HG02840 (cell line): Measurements from ENCODE around the gene PAGE2.
"Not testable (repeated sequence)": the region's sequence is repeated elsewhere in the genome, so short reads cannot be mapped to it uniquely, and the experiment has no call there.

Source experiments
- ATAC-seq: cut with Tn5 transposase; IDR thresholded peaks from one replicate; pipeline ENCODE4 v1.9.1; 2021; ENCODE audit warnings: mild to moderate bottlenecking, moderate library complexity, moderate number of reproducible peaks; ENCODE audit not compliant: unreplicated experiment, low FRiP score

Gene PAGE2, protein sequence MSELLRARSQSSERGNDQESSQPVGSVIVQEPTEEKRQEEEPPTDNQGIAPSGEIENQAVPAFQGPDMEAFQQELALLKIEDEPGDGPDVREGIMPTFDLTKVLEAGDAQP

GRCh38 chrX:55088795-55089489 is at the start of gene PAGE2:
Gene PAGE2 (plus strand): TSS chrX:55089018. CDS start chrX:55090021, 1,003 bp downstream.
- no peak for ATAC-seq

DNA sequence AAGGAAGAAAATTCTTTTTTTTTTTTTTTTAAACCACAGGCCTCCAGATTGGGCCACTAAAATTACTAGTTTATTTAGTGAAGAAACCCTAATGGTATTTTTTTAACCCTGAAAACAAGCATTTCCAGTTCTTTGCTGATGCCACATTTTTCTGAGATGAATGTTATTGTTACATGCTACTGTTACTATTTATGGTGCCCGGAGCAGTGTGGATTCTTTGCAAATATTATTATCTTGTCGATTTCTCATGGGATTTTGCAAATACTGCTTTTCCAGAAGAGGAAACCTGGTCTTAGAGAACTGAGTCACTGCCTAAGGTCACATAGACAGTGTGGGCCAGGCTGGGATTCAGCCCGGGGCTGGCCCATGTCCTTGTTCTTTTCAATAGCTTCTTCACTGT is 49.3 kb upstream of the PAGE2 start:
- no peak for ATAC-seq

- no peak for ATAC-seq
Measured at GRCh38 chrX:55041514-55041913, 47.3 kb upstream of the PAGE2 start.

- not testable (repeated sequence) for ATAC-seq
Measured at GRCh38 chrX:55050599-55050998, 38.2 kb upstream of the PAGE2 start.

GRCh38 chrX:55056820-55057674 is 31.8 kb upstream of the PAGE2 start:
- ATAC-seq, result no peak

- ATAC-seq, result no peak
Measured at GRCh38 chrX:55057675-55058249, 31.1 kb upstream of the PAGE2 start.

DNA sequence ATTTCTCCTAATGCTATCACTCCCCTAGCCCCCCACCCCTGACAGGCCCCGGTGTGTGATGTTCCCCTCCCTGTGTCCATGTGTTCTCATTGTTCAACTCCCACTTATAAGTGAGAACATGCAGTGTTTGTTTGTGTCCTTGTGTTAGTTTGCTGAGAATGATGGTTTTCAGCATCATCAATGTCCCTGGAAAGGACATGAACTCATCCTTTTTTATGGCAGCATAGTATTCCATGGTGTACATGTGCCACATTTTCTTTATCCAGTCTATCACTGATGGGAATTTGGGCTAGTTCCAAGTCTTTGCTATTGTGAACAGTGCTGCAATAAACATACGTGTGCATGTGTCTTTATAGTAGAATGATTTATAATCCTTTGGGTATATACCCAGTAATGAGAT is 21.6 kb upstream of the PAGE2 start:
- ATAC-seq, result not testable (repeated sequence)

DNA sequence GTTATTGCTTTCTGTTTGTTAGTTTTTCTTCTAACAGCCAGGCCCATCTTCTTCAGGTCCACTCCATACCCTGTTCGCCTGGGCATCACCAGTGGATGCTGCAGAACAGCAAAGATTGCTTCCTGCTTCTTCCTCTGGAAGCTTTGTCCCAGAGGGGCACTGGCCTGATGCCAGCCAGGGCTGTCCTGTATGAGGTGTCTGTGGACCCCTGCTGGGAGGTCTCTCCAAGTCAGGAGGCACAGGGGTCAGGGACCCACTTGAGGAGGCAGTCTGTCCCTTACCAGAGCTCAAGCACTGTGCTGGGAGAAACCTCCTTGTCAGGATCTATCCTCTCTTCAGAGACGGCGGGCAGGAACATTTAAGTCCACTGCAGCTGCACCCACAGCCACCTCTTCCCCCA is 16.5 kb upstream of the PAGE2 start:
- ATAC-seq, result no peak

- no peak for ATAC-seq
Measured at GRCh38 chrX:55074851-55075467, 13.9 kb upstream of the PAGE2 start, which contains the start of gene PAGE2B. Gene PAGE2B (plus strand): TSS chrX:55075030. CDS start chrX:55076042, 1,012 bp downstream.

DNA sequence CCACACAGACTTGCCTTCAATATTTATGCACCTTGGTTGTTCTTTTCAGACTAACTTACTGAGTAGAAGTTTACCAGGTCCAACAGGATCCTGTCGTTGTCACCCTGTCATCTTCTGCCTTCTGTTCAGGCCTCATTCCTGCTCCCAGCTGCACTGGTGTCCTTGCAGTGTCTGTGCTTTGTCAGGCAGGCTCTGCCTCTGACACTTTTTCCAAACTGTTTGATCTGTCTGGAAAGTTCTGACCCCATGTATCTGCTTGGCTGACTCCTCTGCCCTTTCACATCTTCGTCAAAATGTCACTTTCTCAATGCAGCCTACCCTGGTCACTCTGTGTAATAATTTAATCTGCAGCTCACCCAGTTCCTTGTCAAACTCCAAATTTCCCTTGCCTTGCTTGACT is 9.9 kb downstream of the PAGE2 start:
- ATAC-seq, result no peak

DNA sequence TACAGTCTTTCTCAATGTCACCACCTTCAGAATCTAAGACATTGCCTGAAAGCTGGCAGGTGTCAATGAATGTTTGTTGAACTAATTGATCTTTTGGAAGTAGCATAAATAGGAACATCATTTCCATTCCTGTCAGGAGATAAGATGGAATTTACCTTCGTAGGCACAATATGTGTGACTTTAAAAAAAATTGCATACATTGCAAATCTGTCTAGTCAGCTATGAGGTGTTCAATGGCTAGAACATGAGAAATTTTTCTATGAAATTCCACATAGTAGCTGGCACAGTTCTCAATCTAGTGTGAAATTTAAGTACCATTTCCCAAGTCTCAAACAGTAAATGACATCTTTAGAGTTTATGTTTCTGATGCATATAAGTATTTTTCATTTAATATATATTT is 10.3 kb downstream of the PAGE2 start:
- no peak for ATAC-seq

DNA sequence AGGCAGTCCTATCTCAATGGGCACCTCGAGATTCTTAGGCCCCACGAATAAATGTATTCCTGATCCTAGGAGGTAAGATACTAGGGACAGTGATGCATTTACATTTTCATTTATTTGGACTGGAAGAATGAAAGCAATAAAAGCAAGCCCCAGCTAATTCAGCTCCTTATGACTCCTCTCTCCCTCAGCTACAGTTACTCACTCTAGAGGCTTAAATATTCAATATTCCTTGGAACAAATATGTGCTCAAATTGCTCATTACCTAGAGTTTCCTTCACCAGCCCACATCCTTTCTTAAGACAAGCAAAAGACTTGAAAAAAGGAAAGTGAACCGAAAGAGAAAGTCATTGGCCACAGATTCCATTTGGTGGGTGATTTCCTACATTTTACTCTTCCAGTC is 13.9 kb downstream of the PAGE2 start:
- no peak for ATAC-seq

GRCh38 chrX:55107262-55107661 is 18.4 kb downstream of the PAGE2 start:
- ATAC-seq, result no peak

DNA sequence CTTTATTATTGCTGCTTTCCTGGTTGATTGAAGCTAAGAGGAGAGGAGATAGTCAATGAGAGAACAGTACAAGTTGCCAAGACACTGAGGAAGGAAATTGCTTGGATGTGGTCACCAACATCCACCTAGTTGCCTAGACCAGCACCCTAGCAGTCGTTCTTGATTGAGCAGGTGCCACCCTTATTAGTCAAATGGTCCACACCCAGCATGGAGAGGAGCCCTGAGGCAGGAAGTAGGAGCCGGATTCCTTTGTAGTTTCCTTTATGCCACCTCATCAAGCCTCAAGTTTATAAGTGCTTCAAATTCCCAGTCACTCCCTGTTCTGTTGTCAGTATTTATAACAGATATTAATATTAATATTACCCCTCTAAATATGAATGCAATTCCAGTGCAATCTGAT is 19.1 kb downstream of the PAGE2 start:
- no peak for ATAC-seq

DNA sequence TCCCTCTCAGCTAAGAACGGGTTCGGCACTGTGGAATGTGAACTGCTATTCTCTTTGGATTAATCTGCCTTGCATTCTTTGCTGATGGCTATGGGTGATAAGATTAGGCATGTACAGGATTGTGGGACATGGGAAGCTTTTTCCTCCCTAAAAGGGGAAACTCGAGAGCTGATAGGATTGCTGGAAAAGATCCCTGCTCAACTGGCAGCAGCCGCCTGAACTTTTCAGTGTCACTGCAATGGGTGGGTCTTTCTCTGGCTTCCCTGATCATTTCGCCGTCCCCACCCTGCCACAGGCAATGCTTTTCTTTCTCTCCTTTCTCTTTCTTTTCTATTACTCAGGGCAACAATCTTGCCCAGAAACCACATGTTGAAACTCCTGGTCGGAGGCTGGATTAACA is 20.5 kb downstream of the PAGE2 start:
- ATAC-seq, result no peak

DNA sequence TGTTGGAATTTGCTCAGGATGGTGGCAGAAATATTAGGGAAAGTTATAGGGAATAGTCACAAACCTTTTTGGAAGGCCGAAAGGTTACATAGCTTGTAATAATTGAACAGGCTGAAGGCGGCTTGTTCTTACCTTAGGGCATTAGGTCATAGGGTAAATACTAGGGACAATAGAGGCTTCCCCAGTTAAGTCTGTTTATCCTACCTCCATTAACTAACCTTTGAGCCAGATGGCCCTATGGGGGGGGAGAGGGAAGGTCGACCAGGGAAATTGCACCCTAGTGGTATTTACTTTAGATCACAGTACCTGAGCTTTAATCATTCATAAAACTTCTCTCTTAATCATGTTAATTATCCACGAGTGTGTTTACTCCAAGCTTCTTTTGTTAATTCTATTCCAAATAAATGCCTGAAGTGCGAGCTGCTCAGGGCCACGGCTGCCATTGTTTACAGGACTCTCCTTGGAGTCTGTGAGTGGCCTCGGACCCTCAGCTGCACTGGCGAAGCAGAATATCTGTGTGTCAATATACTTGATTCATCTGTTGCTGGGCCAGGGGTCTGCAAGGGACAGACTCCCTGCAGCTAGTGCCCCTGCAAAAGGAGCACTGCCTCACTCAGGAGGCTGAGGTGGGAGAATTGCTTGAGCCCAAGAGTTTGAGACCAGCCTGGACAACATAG is 22.9 kb downstream of the PAGE2 start:
- no peak for ATAC-seq

GRCh38 chrX:55116589-55116988 is 27.8 kb downstream of the PAGE2 start:
- not testable (repeated sequence) for ATAC-seq

DNA sequence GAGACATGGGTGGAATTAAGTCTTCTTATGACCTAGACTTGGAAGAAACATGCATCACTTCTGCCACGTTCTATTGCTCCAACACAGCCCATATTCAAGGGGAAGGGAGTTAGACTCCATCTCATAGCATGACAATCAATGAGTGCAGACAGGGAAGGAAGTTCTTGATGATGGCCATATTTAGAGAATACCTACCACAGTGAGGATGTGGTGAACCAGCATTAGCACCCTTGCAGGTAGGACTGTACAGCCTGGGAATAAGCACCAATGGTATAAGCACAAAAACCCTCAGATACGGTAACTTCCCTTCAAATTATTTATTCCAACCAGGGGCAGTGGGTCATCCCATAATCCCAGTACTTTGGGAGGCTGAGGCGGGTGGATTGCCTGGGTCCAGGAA is 29.8 kb downstream of the PAGE2 start:
- no peak for ATAC-seq

DNA sequence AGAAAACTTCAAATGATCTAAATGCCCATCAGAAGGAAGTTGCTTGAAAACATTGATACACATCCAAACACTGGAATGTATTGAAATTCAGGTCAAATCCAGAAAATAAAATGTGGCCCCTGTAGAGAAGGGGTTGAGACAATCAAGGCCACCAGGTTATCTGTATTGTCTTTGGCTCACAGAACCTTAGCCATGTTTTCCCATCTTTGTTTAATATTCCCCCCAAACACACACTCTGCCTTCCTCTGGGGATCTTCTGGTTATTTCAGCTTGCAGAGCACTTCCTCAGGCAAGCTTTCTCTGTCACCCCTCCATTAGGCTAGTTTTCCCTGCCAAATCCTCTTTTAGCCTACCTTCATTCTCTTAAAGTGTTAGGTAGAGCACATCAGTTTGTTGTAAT is 30.5 kb downstream of the PAGE2 start:
- no peak for ATAC-seq

DNA sequence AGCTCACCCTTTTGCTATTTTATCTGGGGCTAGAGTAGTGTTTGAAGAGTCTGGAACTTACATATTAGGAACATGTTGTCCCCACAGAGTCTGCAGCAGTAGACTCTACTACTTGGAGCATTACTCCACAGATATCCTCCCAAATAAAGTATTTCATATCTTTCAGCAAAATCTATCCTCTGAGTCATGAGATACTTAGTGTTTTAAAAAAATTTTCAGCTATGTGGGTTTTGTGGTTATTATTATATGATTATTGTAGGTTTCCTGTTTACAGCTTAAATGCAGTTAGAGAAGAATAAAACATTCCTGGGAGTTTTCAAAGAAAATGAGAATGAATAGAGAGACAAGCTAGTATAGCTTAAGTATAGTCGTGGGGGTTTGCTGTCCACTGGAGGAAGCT is 30.9 kb downstream of the PAGE2 start:
- no peak for ATAC-seq
